Spleen (tissue), 7 donors: ENCODE measurements around the gene FAM124B.

ENCODE experiments used
- CTCF ChIP-seq, 11 experiments: fragments of 200-600 bp in 7 of 11; fragments of 450-650 bp in 4 of 11; sonication (generic) in 4 of 11; IDR thresholded peaks in 8 of 11; conservative IDR thresholded peaks in 3 of 11; 1 replicate in 7 of 11; 2 replicates in 4 of 11; pipeline versions ENCODE4 v1.4.0 to v1.8.0; 2016 to 2021; ENCODE audit warnings: antibody characterized with exemption in 11 of 11, inconsistent platforms in 4 of 11, mild to moderate bottlenecking in 1 of 11
- POLR2A ChIP-seq, 3 donors: fragments of 450-650 bp; IDR thresholded peaks; one replicate each; pipeline ENCODE4 v1.5.1; 2017; ENCODE audit warnings: antibody characterized with exemption in 3 of 3, mild to moderate bottlenecking in 1 of 3
- POLR2AphosphoS5 ChIP-seq, 3 donors: sonication (generic); formaldehyde crosslinking; IDR thresholded peaks; one replicate each; pipeline ENCODE4 v1.5.1; 2017; ENCODE audit warnings: antibody characterized with exemption in 3 of 3
- donor health status: DM: no; HTN: no; CAD: no; lungs with moderate emphysema.
- donor health status: DM: no; HTN: no; CAD: no.
- donor health status: DM: no; HTN: no; CAD: no.

GRCh38 chr2:224334726-224335125, 67.2 kb downstream of the FAM124B start:
- TF ChIP-seq POLR2A (IDR thresholded peaks at IDR 0.05) (no peak), CTCF (IDR thresholded peaks at IDR 0.05 in 8 of 11, conservative IDR thresholded peaks at IDR 0.05 in 3 of 11) (no peak), POLR2AphosphoS5 (IDR thresholded peaks at IDR 0.05) (no peak)
